GM12872 (cell line): ENCODE results near the gene ARHGAP1.

Experiments
- CTCF ChIP-seq: IDR thresholded peaks from 3 replicates; pipeline ENCODE4 v1.5.1; 2011; ENCODE audit warnings: low read depth, mild to moderate bottlenecking, low read length, moderate library complexity; ENCODE audit not compliant: insufficient read depth

ARHGAP1 gene

DNA sequence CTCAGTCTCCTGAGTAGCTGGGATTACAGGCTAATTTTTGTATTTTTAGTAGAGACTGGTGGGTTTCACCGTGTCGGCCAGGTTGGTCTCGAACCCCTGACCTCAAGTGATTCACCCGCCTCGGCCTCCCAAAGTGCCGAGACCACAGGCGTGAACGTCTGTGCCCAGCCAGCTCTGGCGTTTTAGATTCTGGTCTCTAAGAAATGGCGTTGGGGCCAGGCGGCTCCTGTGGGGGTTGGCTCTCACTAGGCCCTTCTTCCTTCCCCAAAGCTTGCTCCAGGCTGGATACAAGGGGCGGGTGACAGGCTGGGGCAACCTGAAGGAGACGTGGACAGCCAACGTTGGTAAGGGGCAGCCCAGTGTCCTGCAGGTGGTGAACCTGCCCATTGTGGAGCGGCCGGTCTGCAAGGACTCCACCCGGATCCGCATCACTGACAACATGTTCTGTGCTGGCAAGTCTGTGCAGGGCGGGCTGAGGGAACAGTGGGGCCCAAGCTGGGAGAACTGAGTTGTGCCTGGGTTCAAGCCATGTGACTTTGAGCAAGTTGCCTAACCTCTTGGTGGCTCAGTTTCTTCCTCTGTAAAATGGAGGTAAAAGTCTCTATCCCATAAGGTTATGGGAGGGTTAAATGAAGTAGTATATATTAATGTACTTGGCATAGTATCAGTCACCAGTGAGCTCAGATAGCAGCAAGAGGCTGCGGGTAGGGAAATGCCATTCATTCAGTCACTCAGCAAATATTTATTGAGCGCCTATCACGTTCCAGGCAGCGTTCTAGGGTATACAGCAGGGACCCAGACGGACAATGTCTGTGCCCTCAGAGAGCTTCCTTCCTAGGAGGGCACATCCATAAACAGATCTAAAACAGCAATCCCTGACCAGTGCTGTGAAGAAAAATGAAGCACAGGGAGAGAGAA lies 28.9 kb upstream of the ARHGAP1 start:
- TF ChIP-seq CTCF = no peak

GRCh38 chr11:46728659-46729040 lies 28.2 kb upstream of the ARHGAP1 start:
- no peak for TF ChIP-seq CTCF

GRCh38 chr11:46727952-46728658 lies 27.7 kb upstream of the ARHGAP1 start:
- no peak for TF ChIP-seq CTCF

- no peak for TF ChIP-seq CTCF
Observed at GRCh38 chr11:46726206-46726862, 25.9 kb upstream of the ARHGAP1 start.

DNA sequence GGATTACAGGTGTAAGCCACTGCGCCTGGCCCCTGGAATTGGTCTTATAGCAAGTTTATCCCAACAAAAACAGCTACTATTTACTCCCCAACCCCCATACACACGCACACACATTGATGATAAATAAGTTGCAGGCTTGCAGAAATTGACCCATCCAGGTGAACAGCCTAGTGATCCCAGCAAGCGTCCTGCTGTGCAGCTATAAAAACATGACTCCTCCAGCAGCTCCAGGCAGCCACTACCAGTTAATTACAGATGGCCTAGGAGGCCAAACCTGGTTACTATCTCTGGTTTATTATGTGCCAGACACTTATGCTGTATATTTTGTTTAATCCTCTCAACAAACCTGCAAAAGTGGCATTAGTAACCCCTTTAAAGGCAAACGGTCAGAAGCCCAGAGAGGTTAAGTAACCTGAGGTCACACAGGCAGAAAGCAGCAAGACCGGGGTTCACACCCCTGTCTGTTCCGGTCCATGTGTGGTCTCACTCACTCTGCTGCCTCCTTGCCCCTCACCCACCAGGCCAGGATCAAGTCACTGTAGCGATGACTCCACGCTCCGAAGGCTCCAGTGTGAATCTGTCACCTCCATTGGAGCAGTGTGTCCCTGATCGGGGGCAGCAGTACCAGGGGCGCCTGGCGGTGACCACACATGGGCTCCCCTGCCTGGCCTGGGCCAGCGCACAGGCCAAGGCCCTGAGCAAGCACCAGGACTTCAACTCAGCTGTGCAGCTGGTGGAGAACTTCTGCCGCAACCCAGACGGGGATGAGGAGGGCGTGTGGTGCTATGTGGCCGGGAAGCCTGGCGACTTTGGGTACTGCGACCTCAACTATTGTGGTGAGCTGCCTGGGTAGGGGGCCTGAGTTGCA lies 25.2 kb upstream of the ARHGAP1 start:
- no peak for TF ChIP-seq CTCF

GRCh38 chr11:46724088-46724487 lies 23.7 kb upstream of the ARHGAP1 start:
- TF ChIP-seq CTCF = no peak

DNA sequence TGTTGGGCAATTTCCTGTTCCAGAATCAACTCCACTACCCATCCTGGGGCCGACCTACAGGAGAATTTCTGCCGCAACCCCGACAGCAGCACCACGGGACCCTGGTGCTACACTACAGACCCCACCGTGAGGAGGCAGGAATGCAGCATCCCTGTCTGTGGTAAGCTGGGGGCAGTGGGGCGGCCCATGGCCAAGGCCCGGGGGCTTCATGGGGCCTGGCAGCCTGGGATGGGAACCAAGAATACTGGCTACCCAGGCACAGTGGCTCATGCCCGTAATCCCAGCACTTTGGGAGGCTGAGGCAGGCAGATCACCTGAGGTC lies 22.9 kb upstream of the ARHGAP1 start:
- TF ChIP-seq CTCF = no peak
